Cerebellar cortex (tissue), 1 donor: ENCODE results near the gene DCBLD2.

ENCODE experiments used
- DNase-seq: peaks from one replicate; pipeline ENCODE4 v3.0.0-alpha.2; 2015; ENCODE audit warnings: low spot score

DCBLD2 gene, protein sequence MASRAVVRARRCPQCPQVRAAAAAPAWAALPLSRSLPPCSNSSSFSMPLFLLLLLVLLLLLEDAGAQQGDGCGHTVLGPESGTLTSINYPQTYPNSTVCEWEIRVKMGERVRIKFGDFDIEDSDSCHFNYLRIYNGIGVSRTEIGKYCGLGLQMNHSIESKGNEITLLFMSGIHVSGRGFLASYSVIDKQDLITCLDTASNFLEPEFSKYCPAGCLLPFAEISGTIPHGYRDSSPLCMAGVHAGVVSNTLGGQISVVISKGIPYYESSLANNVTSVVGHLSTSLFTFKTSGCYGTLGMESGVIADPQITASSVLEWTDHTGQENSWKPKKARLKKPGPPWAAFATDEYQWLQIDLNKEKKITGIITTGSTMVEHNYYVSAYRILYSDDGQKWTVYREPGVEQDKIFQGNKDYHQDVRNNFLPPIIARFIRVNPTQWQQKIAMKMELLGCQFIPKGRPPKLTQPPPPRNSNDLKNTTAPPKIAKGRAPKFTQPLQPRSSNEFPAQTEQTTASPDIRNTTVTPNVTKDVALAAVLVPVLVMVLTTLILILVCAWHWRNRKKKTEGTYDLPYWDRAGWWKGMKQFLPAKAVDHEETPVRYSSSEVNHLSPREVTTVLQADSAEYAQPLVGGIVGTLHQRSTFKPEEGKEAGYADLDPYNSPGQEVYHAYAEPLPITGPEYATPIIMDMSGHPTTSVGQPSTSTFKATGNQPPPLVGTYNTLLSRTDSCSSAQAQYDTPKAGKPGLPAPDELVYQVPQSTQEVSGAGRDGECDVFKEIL

DNA sequence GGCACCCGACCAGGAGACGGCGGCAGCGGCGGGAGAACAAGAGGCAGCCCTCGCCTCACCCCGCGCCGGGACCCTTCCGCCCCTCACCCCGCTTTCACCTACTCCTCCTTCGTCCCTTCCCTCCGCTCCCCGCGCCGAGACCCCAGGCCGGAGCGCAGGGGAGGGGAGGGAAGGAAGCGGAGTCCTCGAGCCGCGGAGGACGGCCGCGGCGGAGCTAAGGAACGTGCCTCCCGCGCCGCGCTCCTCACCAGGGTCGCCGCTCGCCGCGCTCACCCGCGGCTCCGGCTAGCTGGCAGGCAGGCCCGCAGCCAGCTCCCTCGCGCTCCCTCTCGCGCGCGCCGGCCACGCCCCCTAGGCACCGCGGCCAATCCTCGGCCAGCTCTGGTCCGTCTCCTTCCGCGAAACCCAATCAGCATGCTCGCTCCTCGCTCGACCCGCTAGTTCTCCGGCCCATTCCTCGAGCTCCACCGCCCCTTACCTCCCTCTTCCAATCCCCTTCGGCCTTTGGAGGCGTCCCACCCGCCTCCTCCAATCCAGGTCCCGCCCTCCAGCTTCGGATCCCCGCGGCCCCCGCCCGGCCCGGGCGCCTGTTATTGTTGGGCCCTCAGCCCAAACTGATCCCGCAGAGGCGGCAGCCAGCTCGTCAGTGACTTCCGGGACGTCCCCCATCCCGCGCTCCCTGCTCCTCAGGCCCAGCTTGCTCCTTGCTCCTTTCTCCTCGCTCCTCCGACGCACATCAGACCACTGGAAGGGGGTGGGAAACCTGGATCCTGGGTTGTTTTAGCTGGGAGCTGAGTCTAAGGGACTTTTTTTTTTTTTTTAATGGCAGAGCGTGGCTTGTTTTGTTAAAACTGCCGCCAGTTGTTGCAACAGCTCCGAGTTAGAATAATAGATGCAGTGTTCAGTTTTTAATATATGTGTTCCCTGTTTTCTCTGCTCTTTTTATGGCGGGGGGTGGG, at the start of gene DCBLD2:
DCBLD2 (minus strand) TSS at position 304 of the 959 bp plus-strand sequence. CDS start 369 bp downstream, outside the sequence.
- peak; percentile 99 for DNase-seq

DNA sequence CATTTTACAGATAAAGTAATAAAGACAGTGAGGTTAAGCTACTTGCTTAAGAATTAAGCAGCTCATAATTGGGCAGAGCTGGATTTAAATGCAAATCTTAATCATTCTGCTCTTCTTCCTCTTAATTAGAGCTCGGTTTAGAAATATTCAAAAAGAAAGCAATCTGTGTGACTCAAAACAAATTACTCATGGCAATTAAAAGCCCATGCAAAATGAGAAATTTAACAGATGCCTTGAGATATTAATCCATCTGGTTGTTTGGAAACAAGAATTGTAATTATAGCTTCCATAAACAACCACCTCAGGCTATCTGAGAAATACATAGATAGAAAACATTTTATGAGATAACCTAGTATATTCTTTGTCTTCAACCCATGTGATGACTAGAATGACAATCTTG, 44.2 kb upstream of the DCBLD2 start:
- DNase-seq, result no peak

DNA sequence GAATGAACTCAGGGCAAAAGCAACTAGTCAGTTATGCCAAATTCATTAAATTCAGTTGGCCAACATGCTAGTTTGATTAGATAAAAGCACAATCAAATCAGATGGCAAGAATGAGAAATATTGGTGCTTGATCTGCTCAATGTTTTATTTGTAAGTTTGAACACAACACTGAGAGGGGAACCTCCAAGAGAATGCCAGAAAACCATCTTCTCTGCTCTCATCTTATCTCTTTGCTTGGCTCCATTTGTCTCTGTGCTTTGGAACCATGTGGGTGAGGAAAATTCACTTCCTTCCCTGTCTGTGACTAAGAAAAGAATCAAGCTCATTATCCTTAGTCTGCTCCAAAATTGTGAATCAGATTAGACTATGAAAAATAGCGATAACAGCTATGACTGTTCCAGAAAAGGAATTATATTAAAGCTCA, 43.6 kb upstream of the DCBLD2 start:
- DNase-seq, result no peak

DNA sequence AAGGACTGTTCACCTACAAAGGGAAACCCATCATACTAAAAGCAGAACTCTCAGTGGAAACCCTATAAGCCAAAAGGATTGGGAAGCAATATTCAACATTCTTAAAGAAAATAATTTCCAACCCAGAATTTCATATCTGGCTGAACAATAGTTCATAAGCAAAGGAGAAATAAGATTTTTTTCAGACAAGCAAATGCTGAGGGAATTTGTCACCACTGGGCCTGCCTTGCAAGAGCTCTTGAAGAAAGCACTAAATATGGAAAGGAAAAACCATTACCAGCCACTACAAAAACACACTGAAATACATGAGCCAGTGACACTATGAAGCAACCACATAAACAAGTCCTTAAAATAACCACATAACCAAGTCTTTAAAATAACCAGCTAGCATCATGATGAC, 28.9 kb upstream of the DCBLD2 start:
- no peak for DNase-seq

DNA sequence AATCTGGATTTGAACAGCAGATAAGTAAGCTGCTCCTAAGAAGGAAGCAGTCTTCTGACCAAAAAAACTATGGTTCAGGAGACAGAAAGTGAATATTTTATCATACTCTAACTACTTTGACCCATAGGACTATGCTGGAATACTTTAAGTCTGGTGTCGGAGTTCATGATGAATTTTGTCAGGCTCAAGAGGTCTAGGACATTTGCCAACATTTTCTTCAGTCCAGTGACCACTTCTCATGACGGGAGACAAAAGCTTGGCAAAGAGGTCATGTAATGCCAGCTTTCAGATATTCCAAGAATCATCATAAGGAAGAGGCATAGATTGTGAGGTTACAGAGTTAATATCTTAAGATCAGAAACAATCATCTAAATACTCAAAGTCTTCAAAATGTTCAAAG, 20.5 kb upstream of the DCBLD2 start:
- no peak for DNase-seq

DNA sequence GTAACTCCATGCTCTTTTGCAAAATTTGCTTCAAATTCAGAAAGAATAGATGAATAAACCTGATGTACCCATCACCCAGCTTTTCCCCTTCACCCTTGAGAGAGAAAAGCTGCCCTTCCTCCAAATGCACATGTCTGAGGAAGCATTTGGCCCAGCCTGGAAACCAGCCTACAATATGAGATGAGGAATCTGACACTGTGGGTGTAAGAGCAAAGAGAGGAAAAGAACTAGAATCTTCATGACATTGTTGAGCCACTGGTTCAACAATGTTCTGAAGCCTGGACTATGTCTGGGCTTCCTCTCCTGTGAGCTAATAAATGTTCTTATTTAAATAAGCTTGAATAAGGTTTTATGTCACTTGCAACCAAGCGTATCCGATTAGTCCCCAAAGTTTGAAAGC, 18.7 kb upstream of the DCBLD2 start:
- no peak for DNase-seq

DNA sequence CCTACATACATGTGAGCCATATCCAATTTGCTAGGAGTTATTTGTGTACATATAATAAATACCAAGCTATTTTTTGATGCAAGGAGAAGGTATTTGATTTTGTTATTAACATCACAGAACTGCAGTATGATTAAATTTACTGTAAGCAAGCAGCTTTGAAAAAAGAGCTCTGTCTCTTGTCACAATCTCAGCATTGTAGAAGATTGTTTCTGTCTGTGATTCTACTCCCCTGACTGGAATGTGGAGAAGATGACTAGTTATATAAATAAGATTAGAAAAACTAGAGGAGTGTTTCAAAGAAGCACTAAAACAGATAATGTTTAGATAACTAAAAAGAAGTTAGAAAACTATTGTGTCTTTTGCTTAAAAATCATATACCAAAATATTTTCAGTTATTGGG, 17.1 kb upstream of the DCBLD2 start:
- DNase-seq, result no peak

DNA sequence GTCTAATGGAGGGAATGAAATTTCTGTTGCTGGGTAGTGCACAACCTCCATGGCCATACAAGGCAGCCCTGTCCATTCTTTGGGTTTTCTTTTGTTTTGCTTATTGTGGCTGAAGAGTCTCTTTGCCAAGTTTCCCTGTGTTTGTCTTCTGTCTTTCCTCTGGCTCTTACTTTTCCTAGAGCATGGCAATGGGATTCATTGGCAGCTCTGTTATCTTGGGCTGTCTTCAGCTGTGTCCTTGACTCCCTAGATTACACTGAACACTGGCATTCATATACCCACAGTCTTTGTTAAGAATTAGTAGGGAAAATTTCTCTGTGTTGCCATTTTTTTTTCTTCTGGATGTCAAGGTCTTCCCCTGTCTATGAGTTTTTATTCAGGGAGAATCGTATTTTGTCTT, 16.1 kb upstream of the DCBLD2 start:
- DNase-seq, result no peak

DNA sequence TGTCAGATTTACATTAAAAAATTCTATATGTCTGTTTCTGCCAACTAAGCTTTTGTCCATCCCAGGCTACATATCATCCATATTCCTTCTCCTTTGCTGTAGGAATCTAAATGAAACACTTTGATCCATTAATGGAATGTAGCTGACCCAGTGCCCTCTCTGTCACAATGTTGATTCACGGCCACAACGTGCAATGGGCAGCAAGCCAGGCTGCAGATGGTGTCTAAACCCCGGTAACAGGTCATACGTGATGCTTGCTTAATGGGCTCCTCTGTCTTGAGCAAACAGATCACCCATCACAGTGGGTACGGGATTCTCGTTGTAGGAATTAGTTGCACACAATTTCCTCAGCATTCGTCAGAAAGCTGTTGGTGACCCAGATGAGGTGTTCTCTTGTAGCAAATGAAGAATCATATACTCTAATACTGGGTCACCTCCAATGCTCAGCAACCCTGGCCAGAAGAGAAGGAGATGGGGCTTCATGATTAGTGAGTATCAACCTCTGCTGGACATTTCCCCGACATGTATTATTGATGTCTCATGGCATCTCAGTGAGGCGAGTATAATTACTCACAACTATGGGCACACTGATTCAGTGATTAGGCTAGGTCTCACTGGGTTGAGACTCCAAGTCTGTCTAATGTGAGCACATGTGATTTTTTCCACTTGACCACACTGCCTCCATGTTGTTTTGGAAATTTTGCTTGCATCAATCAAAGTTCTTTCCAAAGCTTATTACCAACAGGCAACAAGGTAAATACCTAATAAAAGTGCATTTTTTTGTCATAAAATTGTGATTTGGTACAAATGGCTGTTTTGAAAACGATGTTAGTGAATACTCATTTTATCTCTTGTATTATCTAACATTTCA, 12.9 kb upstream of the DCBLD2 start:
- no peak for DNase-seq

DNA sequence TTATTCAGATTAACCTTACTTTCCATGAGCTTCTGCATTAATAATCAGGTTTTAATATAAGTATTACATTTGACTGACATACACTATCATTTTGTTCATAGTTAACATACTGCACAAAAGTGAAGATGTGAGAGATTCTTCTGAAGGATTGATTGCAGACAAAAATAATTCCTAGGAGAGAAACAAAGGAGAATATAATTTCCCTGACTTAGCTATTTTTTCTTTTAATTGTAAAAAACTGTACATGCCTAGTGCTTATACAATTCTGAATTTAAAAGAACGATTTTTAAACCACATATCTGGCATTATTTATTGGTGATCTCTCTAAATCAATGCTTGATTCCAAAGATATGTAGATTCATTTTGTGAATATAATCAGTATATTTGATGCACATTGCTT, 11.0 kb upstream of the DCBLD2 start:
- DNase-seq, result no peak

DNA sequence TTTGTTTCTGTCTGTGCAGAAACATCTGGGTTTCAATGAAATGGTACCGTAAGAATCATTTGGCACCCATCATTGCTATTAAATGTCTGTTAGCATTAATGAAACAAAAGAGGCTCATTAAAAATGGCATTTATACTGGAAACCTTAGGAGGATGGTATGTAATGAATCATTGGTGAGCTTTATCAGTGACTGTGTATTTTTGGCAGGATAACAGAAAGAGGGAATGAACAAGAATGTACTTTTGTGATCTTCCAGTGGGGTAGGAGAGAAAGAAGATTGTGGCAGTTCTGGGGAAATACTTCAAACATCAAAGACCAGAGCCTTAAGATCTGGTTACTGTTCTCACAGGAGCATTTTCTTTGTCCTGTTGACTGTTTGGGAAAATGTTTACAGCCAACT, 4.7 kb upstream of the DCBLD2 start:
- no peak for DNase-seq

DNA sequence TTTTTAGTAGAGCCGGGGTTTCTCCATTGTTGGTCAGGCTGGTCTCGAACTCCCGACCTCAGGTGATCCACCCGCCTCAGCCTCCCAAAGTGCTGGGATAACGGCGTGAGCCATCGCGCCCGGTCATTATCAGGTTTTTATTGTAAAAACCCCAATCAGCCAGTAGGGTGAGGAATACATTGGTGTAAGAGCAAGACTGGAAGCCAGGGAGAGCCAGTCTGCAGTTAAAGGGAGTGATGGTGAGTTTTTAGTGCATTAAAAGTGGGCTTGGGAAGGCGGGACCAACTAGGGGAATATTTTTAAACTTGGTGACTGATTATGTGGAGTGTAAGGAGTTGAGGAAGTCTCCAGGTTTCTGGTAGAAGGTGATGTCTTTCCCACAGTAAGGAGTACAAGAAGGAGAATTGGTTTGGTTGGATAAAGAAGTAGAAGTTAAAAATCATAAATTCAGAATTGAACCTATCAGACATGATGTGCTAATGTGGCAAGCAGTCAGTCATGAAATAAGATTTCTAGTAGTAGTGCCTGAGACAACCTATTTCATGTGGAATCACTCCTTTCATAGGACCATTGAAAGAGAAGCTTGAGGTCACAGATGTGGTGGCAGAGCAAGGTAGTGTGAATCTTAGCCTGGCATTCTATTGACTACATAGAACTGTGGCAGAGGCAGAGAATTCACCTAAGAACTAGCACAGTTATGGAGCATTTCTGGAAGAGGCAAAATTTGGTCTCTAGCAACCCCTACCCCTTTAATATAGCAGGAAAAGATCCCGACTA, 2.4 kb upstream of the DCBLD2 start:
- DNase-seq, result no peak

DNA sequence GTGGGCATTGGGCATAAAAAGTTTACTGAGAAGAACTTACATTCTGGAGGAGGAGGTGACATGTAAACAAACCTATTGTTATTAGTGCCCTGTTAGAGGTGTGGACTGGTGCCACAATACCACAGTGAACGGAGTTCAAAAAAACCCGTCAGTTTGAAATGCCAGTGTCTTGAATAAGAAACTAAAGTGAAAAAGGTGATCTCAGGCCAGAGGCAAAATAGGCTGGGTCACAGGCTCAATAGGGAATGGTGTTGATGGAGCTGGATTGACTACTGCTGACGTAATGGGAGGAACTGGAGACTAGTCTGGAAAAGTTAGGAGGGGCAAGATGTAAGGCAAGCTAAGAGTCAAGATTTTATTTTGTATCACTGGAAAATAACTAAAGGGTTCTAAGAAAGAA, 1.6 kb upstream of the DCBLD2 start:
- no peak for DNase-seq

DNA sequence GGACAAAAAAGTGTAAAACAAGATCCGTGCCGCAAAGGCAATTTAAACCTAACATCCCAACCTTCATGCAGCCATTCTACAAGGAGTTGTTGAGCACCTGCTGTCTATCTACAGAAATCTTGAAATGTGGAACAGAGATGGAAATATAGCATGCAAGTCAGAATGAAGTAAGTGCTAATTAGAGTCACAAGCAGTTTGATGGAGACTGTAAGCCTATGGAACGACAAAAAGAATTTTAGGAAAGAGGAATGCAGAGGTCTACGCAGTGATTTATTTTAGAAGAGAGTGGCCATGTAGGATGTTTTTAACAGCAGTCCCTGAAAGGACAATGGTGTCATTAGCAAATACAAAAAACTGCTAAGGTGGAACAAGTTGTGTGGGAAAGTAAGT, 851 bp upstream of the DCBLD2 start:
- DNase-seq, result peak; percentile 50

DNA sequence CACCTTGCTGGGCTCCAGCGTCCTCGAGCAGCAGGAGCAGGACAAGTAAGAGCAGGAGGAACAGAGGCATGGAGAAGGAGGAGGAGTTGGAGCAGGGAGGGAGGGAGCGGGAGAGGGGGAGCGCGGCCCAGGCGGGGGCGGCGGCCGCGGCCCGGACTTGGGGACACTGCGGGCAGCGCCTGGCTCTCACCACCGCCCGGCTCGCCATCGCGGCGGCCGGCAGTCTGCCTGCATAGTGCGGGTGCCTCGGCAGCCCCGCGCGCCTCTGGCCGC, 440 bp downstream of the DCBLD2 start:
- DNase-seq, result peak; percentile 50

DNA sequence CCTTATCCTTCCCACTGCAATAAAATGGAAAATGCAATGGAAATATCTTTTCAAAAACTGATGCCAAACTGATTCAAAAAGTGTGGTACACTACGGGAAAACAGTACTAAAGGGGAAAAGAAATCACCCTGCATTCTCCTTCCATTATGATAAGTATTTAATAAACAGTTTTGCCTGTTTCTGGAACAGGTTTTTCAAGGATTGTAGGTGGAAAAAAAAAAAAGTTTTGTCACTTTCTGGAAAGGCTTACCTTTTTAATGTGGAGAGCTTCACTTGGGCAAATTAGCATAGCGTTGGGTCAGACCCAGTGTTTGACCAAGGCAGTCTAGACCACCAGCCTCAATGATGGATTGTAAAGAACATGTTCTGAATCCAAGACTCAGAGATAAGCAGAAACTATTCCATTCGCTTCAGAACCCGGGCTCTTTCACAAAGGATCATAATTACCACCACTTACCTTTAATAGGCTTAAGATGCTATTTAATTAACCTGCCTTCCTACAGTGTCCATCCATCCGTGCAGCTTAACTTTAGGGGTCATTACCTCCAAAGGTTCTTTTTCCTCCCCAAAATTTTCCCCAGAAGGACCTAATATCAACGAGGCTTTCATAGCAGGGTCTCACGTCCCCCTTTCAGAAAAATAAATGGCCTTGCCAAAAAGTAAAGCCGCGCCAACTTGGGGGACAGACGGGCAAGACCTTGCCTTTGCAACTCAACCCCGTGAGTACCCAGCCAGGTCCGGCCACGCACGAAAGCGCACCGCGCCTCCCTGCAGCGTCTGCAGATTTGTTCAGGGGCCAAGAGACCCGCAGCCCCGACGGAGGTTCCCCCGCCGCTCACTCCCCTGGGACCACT, 1.0 kb downstream of the DCBLD2 start:
- peak; percentile 20 for DNase-seq

DNA sequence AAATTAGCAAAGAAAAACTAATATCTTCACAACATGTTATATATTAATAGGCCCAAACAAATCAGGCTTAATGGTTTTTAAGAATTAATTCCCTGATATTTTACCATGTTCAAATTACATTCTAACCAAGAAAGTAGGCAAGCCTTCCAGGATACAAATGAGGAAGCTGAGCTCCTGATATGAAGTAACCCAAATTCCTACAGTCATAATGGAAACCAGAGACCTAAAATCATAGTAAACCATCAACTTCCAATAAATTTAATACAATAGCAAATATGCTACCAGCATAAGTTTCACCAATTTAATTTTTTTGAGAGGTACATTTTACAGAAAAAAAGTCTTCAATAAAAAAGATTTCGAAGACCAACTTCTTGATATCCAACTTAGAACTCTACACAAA, 3.8 kb downstream of the DCBLD2 start:
- no peak for DNase-seq

DNA sequence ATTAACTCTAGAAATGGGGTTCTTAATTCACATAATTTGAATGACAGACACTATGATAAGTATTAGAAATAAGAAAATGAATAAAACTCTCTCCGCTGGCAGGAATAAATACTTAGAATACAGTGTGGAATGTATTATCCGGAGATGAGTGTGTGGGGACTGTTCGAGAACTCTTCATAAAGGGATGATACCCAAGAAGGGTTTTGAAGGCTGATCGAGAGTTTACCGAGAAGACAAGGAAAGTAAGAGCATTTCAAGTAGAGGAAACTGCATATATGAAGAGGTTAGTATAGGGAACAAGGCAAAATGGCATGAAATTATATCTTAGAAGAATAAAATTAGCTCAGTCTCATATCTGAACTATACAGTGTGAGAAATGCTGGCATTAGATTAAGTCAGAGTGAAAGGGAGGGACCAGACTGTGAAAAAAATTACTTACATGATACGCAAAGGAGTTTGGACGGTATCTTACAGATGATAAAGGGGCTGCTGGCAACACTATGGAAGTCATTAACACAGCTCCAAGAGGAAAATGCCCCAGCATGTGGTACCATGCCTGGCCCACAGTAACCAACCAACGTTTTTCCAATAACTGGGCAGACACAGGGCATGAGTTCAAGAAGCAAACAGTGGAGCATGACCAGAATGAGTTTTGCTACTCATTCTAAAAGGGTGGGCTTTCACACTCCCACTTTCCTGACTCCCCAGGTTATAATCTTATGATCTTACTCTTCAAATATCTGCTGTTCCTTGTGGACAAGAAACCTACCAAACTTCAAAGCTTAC, 6.5 kb downstream of the DCBLD2 start:
- no peak for DNase-seq

DNA sequence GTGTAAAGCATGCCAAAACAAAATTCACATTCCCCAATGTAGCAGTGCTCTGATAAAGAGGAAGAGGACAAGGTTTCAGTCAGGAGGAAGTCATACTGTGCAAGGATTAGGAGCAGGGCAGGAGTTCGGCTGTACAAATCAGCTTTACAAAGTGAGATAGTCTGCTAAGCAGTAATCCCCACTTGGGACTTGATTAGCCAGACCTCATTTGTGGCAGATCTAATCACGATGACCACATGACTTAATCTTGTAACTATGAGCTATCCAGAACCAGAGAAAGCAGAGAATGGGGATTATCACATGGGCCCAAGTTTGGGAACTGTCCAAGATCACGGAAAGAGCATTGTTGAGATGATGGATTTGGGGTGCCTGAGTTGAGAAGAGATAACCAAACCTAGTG, 7.8 kb downstream of the DCBLD2 start:
- DNase-seq, result no peak
